UCSD-AML1 (cell line): ENCODE results near the gene PCNP.
"Not testable (repeated sequence)": the region's sequence is repeated elsewhere in the genome, so short reads cannot be mapped to it uniquely, and the experiment has no call there.

ENCODE experiments used
- DNase-seq: peaks from one replicate; lab custom pipeline; 2025; ENCODE audit not compliant: unreplicated experiment; lab: John Stamatoyannopoulos, UW

Gene PCNP, protein sequence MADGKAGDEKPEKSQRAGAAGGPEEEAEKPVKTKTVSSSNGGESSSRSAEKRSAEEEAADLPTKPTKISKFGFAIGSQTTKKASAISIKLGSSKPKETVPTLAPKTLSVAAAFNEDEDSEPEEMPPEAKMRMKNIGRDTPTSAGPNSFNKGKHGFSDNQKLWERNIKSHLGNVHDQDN

DNA sequence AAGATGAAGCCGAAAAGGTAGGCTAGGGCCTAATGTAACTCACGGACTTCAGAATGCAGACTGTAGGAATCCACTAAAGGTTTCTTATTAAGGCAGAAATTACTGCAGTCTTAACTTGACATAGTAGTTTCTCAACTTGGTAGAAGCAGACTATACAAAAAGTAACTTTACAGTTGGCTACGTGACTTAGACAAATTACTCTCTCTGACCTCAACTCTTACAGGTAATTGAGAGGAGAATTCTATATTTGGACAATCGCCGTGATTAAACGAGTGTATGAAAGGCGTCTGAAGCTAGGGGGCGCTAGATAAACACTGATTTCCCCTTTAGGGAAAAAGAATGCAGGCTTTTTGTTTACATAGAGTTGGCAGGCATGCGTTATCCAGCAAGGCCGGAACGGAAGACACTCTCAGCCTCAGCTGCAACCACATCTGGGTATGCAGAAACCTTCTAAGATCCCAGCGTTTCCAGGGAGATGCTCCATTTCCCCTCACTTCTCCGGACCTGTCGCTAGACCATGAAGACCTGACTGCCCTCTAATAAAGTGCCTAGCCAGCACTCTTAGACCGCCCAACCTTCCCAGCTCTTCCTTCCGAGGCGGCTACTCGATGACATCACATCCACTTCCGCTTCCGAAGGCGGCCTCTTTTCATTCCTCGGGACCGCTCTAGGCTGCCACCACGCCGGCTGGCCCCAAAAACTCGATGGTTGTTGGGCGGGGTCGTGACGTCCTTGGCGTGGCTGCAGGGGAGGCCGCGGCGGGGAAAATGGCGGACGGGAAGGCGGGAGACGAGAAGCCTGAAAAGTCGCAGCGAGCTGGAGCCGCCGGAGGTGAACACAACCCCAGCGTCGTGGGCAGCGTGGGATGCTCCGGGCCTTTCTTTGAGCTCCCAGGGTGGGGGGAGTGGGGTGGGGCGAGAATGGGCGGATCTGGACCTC is at the start of gene PCNP:
PCNP (plus strand) TSS at position 732 of the 939 bp plus-strand sequence; CDS start at position 768, 36 bp downstream.
- DNase-seq, result peak; percentile 98

DNA sequence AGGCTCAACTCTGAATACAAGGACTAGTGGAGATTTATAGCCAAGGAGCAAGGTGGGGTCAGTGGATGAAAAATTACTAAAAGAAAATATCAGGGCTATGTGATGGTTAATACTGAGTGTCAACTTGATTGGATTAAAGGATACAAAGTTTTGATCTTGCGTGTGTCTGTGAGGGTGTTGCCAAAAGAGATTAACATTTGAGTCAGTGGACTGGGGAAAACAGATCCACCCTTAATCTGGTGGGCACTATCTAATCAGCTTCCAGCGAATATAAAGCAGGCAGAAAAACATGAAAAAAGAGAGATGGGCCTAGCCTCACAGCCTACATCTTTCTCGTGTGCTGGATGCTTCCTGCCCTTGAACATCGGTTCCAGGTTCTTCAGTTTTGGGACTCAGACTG is 46.5 kb upstream of the PCNP start:
- no peak for DNase-seq

DNA sequence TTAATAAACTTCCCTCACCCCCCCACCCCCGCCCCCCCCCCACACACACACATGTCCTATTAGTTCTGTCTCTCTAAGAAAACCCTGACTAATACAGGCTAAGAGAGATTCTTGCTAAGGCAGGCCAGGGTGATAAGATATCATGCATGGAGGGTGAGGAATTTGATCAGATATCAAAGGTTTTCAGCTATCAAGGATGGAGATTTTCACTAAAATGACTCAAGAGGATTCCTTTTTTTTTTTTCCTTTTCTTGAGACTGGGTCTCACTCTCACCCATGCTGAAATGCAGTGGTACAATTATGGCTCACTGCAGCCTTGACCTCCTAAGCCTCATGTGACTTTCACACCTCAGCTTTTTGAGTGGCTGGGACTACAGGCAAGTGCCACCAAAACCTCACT is 46.1 kb upstream of the PCNP start:
- DNase-seq, result no peak

DNA sequence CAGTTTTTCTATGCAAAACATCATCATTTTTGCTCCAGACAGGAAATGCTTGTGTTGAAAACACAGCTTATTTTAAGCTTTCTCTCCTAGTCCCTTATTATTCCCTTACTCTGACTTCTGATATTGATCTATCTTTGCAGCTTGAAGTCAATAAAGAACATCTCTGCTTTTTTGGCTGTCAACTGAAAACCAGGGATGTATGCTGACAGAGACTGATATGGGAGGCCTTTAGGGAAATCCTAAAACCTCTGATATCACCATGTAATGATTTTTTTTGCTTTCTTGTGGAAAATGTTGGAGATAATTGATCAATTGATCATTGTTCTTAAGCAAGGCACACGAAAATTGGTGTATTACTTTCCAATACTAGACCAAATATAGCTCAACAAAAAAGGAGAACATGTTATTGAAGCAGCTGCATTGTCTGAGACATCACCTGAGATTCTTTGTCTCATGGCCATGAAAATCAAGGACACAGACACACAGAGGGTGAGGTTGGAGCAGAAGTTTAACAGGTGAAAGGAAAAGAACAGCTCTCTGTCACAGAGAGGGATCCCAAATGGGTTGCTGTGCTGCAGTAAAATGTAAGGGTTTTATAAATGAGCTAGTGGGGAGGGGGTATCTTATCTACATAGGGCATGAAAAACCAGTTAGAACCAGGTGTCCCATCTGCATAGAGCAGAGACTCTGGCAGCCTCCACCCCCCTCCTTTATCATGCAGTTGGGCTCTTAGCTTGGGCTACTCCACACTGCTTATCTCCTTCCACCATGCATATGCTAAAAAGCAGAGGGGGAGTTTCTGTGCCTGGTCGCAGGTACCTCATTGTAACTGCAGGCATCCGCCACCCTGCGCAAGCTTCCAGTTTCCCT is 43.9 kb upstream of the PCNP start:
- DNase-seq, result peak; percentile 10

DNA sequence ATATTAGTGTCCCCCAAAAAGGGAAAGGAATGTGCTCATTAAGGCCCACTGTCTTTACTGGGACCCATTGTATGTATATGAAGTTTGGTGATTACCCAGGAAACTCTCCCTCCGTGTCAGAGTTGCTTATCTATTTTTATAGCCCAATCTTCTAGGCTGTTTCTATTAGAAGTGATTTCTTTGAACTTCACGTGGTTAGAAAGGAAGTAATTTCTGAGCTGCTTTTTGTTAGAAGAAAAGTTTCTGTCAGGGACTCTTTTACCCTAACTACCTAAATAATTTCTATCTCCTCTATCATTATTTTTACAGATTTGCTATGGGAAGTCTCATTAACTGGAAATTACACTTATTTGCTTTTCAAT is 43.3 kb upstream of the PCNP start:
- no peak for DNase-seq

DNA sequence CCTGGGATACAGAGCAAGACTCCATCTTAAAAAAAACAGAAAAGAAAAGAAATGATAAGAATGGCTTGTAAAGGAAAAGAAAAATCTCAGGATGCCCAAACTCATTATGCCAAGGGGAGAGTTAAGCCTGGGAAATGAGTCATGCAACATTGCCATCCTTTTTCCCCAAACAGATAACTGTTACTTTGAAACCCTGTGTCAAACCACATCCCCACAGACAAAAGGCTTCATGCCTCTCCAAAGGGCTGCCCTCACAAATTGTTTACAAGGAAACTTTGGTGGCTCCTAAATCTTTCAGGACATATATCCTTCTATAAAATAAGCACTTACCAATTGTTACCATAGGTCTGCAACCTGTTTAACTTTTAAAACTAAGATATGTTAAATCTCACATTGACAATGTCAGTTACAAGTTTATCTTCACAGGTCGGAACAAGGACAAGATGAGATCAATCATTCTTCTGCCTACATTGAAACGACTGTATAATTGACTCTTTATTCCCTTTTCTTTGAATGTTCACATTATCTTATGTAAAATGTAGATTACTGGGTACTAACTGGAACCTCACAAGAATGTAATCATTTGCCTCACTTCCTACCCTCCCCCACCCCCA is 42.4 kb upstream of the PCNP start:
- DNase-seq, result no peak

DNA sequence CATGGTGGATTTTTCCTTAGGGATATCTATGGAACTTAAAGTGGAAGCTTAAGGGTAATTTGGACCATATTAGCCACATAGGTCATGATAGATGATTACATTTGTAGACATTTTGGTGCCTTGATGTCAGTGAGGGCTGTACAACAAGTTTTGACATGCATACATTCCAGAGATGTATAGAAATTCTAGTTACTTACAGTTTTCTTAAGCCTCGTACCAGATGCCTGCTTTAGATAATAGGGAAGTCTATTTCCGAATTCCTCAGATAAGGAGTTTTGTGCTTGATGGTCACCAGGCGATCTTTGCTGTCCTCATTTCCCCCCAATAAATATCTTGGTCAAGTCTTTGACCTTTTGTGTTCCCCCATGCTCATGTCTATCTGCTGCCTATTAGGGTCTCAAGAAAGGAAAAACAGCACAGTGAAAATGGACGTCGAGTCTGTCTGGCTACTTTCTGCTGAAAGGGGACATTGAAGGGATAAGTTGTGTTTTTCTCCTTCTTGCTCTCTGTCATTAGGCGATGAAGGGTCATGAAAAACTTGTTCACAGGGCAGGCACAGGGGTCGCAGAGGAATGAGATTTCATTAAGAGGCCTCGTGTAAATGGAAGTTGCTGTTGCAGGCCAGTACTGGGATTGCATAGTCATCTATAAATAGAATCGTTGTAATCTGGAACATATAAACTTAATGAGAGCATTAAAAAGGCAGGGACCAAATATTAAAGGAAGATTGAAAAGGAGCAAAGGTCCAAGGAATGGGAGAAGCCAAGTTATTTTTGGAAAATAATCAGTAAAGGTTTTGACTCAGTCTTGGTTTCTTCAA is 41.0 kb upstream of the PCNP start:
- no peak for DNase-seq

DNA sequence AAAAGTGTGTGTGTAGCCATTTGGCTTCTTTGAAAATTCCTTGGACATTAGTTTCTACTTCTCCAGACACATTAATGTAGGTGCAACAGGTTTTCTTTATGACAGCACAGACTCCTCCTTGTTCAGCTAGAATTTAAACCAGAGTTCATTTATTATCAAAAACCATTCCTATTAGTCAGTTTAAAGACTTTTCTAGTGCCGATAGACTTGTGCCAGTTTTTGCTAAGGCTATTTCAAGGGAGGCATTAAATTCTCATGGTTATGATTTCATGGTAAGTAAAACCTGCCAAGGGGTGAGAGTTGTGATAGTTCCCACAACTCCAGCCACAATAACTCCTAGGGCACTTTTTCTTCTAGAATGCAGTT is 40.4 kb upstream of the PCNP start:
- DNase-seq, result no peak

DNA sequence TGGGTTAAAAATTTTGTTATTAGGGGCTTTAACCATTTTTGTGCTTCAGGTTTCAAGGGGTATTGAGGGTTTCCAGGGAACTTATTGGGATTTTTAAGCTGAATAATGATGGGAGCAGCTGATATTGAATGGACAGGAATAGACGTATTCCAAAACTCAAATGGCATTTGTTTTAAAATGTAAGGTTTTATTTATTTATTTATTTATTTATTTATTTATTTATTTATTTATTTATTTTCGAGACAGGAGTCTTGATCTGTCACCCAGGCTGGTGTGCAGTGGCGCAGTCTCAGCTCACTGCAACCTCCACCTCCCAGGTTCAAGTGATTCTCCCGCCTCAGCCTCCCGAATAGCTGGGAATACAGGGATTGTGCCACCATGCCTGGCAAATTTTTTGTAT is 38.8 kb upstream of the PCNP start:
- DNase-seq, result no peak

DNA sequence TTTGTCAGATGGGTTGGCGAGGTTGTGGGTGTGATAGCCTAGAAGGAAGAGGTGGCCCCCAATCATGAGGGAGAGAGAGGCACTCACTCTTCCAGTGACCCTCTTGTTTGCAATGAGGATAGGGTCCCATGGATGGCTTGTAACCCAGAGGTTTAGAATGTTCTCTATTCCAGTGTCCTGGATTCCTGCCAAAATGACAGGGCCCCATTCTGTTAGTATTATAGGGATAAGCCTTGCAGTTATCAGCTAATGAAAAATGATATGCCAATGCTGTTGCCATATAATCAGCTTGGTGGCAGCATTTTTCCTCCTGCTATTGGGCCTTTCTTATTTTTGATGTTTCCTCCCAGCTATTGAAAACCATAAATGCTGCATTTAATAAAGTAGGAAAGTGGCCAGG is 37.7 kb upstream of the PCNP start:
- no peak for DNase-seq

DNA sequence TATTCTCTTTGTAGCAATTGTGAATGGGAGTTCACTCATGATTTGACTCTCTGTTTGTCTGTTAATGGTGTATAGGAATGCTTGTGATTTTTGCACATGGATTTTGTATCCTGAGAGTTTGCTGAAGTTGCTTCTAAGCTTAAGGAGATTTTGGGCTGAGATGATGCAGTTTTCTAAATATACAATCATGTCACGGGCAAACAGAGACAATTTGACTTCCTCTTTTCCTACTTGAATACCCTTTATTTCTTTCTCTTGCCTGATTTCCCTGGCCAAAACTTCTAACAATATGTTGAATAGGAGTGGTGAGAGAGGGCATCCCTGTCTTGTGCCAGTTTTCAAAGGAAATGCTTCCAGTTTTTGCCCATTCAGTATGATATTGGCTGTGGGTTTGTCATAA is 37.0 kb upstream of the PCNP start:
- not testable (repeated sequence) for DNase-seq

DNA sequence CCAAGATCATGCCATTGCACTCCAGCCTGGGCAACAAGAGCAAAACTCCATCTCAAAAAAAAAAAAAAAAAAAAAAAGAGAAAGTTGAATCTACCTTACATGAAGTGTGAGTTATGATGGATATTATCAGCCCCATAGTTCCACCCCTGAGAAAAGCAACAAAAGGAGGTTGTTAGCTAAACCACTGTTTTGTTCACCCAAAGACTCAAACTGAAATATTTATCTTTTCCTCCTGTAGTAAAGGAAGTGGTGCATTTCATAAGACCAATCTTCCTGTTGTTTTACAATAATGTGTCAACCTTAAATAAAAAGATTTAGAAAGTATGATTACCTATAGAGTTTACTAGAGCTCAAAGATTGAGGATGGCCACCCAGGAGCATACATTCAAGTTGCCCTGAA is 31.0 kb upstream of the PCNP start:
- no peak for DNase-seq

DNA sequence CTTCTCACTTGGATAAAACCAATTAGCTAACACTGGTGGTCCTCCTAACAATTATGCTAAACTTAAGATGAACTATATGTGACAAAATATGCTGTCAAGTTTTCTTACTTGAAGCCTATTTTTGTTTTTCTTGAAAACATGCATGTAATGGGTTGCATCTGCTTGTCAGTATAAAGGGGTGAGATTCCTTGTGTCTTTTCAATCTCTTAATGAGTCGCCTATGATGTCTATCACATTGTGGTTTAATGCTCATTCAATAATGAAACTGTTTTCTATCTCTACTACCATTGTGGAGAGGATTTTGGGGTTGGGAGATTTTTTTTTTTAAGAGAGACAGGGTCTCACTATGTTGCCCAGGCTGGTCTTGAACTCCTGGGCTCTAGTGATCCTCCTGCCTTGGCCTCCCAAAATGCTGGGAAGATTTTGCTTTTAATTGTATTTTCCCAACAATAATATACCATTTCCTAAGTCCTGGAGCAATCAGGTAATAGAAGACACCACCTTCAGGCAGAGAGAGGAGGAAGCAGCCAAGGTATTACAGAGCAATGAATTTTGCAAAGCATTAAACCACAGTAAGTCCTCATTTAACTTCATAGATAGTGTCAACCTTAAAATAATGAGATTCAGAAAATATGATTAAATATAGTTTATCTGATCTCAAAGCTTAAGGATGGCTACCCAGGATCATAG is 29.7 kb upstream of the PCNP start:
- no peak for DNase-seq

DNA sequence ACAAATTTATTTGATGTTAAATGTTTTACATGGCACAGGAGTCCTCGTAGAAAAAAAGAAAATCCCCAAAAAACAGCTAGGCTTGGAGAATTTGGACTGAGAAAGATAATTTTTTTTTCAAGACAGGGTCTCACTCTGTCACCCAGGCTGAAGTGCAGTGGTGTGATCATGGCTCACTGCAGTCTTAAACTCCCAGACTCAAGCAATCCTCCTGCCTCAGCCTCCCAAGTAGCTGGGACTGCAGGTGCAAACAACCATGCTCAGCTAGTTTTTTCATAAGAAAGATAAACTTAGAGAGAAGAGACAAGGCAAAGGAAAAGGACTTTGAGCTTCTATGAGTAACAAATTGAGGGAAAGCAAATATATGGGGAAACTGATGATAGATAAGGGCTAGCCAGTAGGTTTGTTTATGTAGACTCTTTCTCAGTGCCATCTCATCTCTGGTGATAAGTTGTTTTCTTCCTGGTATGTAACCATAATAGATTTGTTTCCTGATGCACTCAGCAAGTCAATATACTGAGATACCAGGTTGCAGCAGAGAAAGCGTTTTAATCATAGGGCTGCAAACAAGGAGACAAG is 25.4 kb upstream of the PCNP start:
- no peak for DNase-seq

DNA sequence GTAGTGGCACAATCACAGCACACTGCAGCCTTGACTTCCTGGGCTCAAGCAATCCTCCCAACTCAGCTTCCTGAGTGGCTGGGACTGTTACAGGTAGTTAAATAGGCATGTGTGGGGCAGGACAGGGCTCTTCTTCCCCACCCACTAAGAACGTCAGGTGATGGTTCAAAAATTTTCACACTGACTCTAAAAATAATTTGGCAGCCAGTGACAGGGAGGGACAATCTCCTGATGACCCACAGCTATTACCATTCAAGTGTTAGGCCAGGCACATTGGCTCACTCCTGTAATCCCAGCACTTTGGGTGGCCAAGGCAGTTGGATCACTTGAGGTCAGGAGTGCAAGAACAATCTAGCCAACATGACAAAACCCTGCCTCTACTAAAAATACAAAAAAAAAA is 24.5 kb upstream of the PCNP start:
- no peak for DNase-seq

DNA sequence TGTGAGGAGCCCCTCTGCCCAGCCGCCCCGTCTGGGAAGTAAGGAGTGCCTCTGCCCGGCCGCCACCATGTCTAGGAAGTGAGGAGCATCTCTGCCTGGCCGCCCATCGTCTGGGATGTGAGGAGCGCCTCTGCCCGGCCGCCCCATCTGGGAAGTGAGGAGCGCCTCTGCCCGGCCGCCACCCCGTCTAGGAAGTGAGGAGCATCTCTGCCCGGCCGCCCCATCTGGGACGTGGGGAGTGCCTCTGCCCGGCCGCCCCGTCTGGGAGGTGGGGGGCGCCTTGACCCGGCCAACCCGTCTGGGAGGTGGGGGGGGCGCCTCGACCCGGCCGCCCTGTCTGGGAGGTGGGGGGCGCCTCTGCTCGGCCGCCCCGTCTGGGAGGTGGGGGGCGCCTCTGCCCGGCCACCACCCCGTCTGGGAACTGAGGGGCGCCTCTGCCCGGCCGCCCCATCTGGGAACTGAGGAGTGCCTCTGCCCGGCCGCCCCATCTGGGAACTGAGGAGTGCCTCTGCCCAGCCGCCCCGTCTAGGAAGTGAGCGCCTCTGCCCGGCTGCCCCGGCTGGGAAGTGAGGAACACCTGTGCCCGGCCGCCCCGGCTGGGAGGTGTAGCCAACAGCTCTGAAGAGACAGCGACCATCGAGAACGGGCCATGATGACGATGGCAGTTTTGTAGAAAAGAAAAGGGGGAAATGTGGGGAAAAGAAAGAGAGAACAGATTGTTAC is 22.5 kb upstream of the PCNP start:
- not testable (repeated sequence) for DNase-seq

DNA sequence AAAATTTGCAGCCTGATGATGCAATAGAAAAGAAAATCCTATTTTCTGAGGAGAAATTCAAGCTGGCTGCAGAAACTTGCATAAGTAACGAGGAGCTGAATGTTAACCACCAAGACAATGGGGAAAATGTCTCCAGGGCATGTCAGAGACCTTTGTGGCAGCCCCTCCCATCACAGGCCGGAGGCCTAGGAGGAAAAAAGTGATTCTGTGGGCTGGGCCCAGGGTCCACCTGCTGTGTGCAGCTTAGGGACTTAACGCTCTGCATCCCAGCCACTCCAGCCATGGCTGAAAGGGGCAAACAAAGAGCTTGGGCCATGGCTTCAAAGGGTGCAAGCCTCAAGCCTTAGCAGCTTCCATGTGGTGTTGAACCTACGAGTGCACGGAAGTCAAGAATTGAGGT is 20.6 kb upstream of the PCNP start:
- DNase-seq, result not testable (repeated sequence)

DNA sequence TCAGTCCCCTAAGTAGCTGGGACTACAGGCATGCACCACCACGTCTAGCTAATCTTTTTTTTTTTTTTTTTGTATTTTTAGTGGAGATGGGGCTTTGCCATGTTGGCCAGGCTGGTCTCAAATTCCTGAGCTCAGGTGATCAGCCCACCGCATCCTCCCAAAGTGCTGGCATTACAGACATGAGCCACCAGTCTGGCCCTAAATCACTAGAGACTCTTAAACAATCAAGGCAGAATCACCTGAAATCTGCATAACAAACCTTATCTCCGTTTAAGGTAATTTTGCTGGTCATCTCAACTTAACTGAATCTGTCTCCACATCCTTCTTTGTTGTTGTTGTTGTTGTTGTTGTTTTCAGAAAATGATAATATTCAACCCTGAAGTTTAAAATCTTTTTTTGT is 17.9 kb upstream of the PCNP start:
- DNase-seq, result no peak
